HG02610 (cell line): ENCODE data around the gene FBXL5.

Source experiments
- ATAC-seq: cut with Tn5 transposase; IDR thresholded peaks from one replicate; pipeline ENCODE4 v1.9.1; 2021; ENCODE audit warnings: mild to moderate bottlenecking, moderate library complexity; ENCODE audit not compliant: unreplicated experiment

Gene FBXL5

GRCh38 chr4:15568821-15569220 lies 86.3 kb downstream of the FBXL5 start:
- no peak for ATAC-seq

GRCh38 chr4:15563871-15564270 lies 91.3 kb downstream of the FBXL5 start:
- no peak for ATAC-seq

- ATAC-seq, result no peak
Measured at GRCh38 chr4:15562623-15563022, 92.5 kb downstream of the FBXL5 start.

- no peak for ATAC-seq
Measured at GRCh38 chr4:15562114-15562513, 93.0 kb downstream of the FBXL5 start.

- ATAC-seq, result no peak
Measured at GRCh38 chr4:15558561-15558960, 96.6 kb downstream of the FBXL5 start.

- no peak for ATAC-seq
Measured at GRCh38 chr4:15557786-15558550, 97.2 kb downstream of the FBXL5 start.

- no peak for ATAC-seq
Measured at GRCh38 chr4:15556511-15557092, 98.6 kb downstream of the FBXL5 start.
